HCT116 (cell line): ENCODE measurements around the gene ZBTB7C.

Experiments
- CEBPB ChIP-seq: IDR thresholded peaks from 2 replicates; pipeline ENCODE4 v1.6.1; 2012; ENCODE audit warnings: low read depth
- CTCF ChIP-seq, 3 experiments: fragments of 200-600 bp in 1 of 3; sonication (generic) in 1 of 3; IDR thresholded peaks in 2 of 3; conservative IDR thresholded peaks in 1 of 3; 2 replicates each; pipeline ENCODE4 v1.5.1; 2012 to 2017; ENCODE audit warnings: low read depth in 2 of 3, low read length in 2 of 3, antibody characterized with exemption in 1 of 3, borderline replicate concordance in 1 of 3, control low read depth in 1 of 3, mild to moderate bottlenecking in 1 of 3, mixed read lengths in 1 of 3, mixed run types in 1 of 3, moderate library complexity in 1 of 3; ENCODE audit not compliant: insufficient read depth in 1 of 3
- EZH2phosphoT487 ChIP-seq: fragments of 200-600 bp; IDR thresholded peaks from 2 replicates; pipeline ENCODE4 v1.6.1; 2018; ENCODE audit warnings: antibody characterized with exemption, borderline replicate concordance
- MAX ChIP-seq: IDR thresholded peaks from 2 replicates; pipeline ENCODE4 v1.6.1; 2012
- POLR2A ChIP-seq: IDR thresholded peaks from 2 replicates; pipeline ENCODE4 v1.7.0; 2011; ENCODE audit warnings: borderline replicate concordance; ENCODE audit not compliant: insufficient read depth, insufficient read length; ENCODE audit errors: extremely low read depth
- POLR2AphosphoS5 ChIP-seq: IDR thresholded peaks from 2 replicates; pipeline ENCODE4 v1.6.1; 2011; ENCODE audit warnings: mild to moderate bottlenecking, low read depth, low read length, moderate library complexity
- REST ChIP-seq: IDR thresholded peaks from 2 replicates; pipeline ENCODE4 v1.6.1; 2012; ENCODE audit warnings: low read depth
- SIN3A ChIP-seq: IDR thresholded peaks from 2 replicates; pipeline ENCODE4 v1.6.1; 2012; ENCODE audit warnings: low read depth
- SP1 ChIP-seq: IDR thresholded peaks from 2 replicates; pipeline ENCODE4 v1.6.1; 2012; ENCODE audit warnings: low read depth
- ZFX ChIP-seq: fragments of 450-650 bp; IDR thresholded peaks from 2 replicates; pipeline ENCODE4 v1.6.1; 2017

GRCh38 chr18:48358868-48359267 is 50.3 kb downstream of the ZBTB7C start:
- TF ChIP-seq CTCF (IDR thresholded peaks at IDR 0.05 in 2 of 3, conservative IDR thresholded peaks at IDR 0.05 in 1 of 3; ENCODE audit: borderline replicate concordance in 1 of 3, insufficient read depth in 1 of 3, low read depth in 2 of 3, low read length in 2 of 3) (no peak), EZH2phosphoT487 (no peak), POLR2A (no peak), MAX (no peak), POLR2AphosphoS5 (no peak), ZFX (no peak), SIN3A (no peak), SP1 (no peak), REST (no peak), CEBPB (no peak)
